GM23338 (cell line): ENCODE measurements around the gene SRD5A2. TPM values are rescaled to one million over a fixed set of nuclear protein-coding genes. Genes with fewer than 3 reads are reported as not detected.
A peak's percentile ranks its signal among the peaks of the same experiment; 100 is the strongest.

Experiments used
- ATAC-seq: fragments of 200-7000 bp; cut with Tn5 transposase; 3 replicates; pipeline ENCODE4 v1.9.1; 2020
- DNase-seq: peaks from one replicate; pipeline ENCODE4 v3.0.0-alpha.2; 2015; ENCODE audit warnings: low spot score
- H2AFZ ChIP-seq: fragments of 200-600 bp; sonication (generic); 2 replicates; pipeline ENCODE4 v1.8.0; 2016; ENCODE audit warnings: antibody characterized with exemption, mild to moderate bottlenecking, moderate library complexity
- H3F3A ChIP-seq: fragments of 200-600 bp; sonication (generic); replicated peaks from 2 replicates; pipeline ENCODE4 v1.8.0; 2017; ENCODE audit warnings: antibody characterized with exemption, mixed run types, low read depth
- H3K27ac ChIP-seq: fragments of 200-600 bp; sonication (generic); 2 replicates; pipeline ENCODE4 v1.6.1; 2016; ENCODE audit warnings: low read depth
- H3K27me3 ChIP-seq: fragments of 200-600 bp; sonication (generic); 2 replicates; pipeline ENCODE4 v1.8.0; 2016; ENCODE audit warnings: mild to moderate bottlenecking, mixed run types, moderate library complexity; ENCODE audit not compliant: insufficient read depth
- H3K36me3 ChIP-seq: fragments of 200-600 bp; sonication (generic); 2 replicates; pipeline ENCODE4 v1.8.0; 2016; ENCODE audit warnings: mild to moderate bottlenecking; ENCODE audit not compliant: insufficient read depth
- H3K4me1 ChIP-seq: fragments of 200-600 bp; sonication (generic); 2 replicates; pipeline ENCODE4 v1.8.0; 2016; ENCODE audit warnings: mild to moderate bottlenecking, moderate library complexity; ENCODE audit not compliant: insufficient read depth
- H3K4me2 ChIP-seq: fragments of 200-600 bp; sonication (generic); 2 replicates; pipeline ENCODE4 v1.7.1; 2017; ENCODE audit warnings: mixed run types
- H3K4me3 ChIP-seq: fragments of 200-600 bp; sonication (generic); 2 replicates; pipeline ENCODE4 v1.6.1; 2016; ENCODE audit warnings: mixed run types
- H3K79me2 ChIP-seq: fragments of 200-600 bp; sonication (generic); replicated peaks from 2 replicates; pipeline ENCODE4 v1.8.0; 2017; ENCODE audit warnings: mild to moderate bottlenecking; ENCODE audit not compliant: insufficient read depth
- H3K9me2 ChIP-seq: fragments of 200-600 bp; sonication (generic); 2 replicates; pipeline ENCODE4 v1.8.0; 2017; ENCODE audit not compliant: insufficient read depth
- H4K20me1 ChIP-seq: fragments of 200-600 bp; sonication (generic); replicated peaks from 2 replicates; pipeline ENCODE4 v1.8.0; 2017; ENCODE audit warnings: mild to moderate bottlenecking; ENCODE audit not compliant: insufficient read depth
- H3K27ac Mint-ChIP-seq: 2 replicates; pipeline ENCODE4 v1.8.0; 2020; ENCODE audit warnings: inconsistent platforms, mild to moderate bottlenecking, moderate library complexity, mixed read lengths
- H3K27me3 Mint-ChIP-seq: 3 replicates; pipeline ENCODE4 v1.8.0; 2022; ENCODE audit warnings: low read depth, mild to moderate bottlenecking, moderate library complexity, mixed read lengths, inconsistent platforms; ENCODE audit not compliant: insufficient read depth, poor library complexity
- H3K36me3 Mint-ChIP-seq: 3 replicates; pipeline ENCODE4 v1.8.0; 2021; ENCODE audit warnings: low read depth, mild to moderate bottlenecking, inconsistent platforms, moderate library complexity, mixed read lengths
- H3K4me1 Mint-ChIP-seq: 3 replicates; pipeline ENCODE4 v1.8.0; 2020; ENCODE audit warnings: mild to moderate bottlenecking, inconsistent platforms, mixed read lengths
- H3K4me3 Mint-ChIP-seq: 3 replicates; pipeline ENCODE4 v1.8.0; 2021; ENCODE audit warnings: moderate library complexity, mild to moderate bottlenecking, inconsistent platforms, mixed read lengths
- H3K9me3 Mint-ChIP-seq: 3 replicates; pipeline ENCODE4 v1.8.0; 2020; ENCODE audit warnings: moderate library complexity, mild to moderate bottlenecking, inconsistent platforms, mixed read lengths
- CREB1 ChIP-seq: fragments of 250-450 bp; sonication (Bioruptor Pico); IDR thresholded peaks from 2 replicates; pipeline ENCODE4 v1.5.0; 2020; ENCODE audit warnings: low read depth, mild to moderate bottlenecking, moderate library complexity
- CTCF ChIP-seq, 2 experiments: fragments of 200-600 bp in 1 of 2; sonication (generic) in 1 of 2; conservative IDR thresholded peaks; 2 replicates each; pipeline versions ENCODE4 v1.5.1 to v1.6.1; 2016 to 2017; ENCODE audit warnings: antibody characterized with exemption in 2 of 2, low read depth in 2 of 2, mild to moderate bottlenecking in 2 of 2, moderate library complexity in 1 of 2
- EZH2 ChIP-seq: fragments of 200-600 bp; sonication (generic); IDR thresholded peaks from one replicate; pipeline ENCODE4 v1.8.0; 2017; ENCODE audit warnings: antibody characterized with exemption, mild to moderate bottlenecking, low read depth; ENCODE audit not compliant: unreplicated experiment
- EZH2phosphoT487 ChIP-seq: fragments of 200-600 bp; sonication (generic); IDR thresholded peaks from one replicate; pipeline ENCODE4 v1.8.1; 2018; ENCODE audit warnings: antibody characterized with exemption; ENCODE audit not compliant: unreplicated experiment
- JUNB ChIP-seq: IDR thresholded peaks from one replicate; pipeline ENCODE4 v1.6.1; 2016; ENCODE audit warnings: antibody characterized with exemption; ENCODE audit not compliant: unreplicated experiment
- NANOG ChIP-seq: IDR thresholded peaks from 2 replicates; pipeline ENCODE4 v1.6.1; 2016; ENCODE audit warnings: antibody characterized with exemption, borderline replicate concordance
- POLR2AphosphoS5 ChIP-seq: IDR thresholded peaks from 2 replicates; pipeline ENCODE4 v1.6.1; 2016; ENCODE audit warnings: antibody characterized with exemption, low read depth
- REST ChIP-seq: IDR thresholded peaks from one replicate; pipeline ENCODE4 v1.6.1; 2018; ENCODE audit warnings: antibody characterized with exemption; ENCODE audit not compliant: unreplicated experiment
- STAT1 ChIP-seq: IDR thresholded peaks from one replicate; pipeline ENCODE4 v1.6.1; 2016; ENCODE audit warnings: antibody characterized with exemption; ENCODE audit not compliant: unreplicated experiment
- ZNF114 ChIP-seq: fragments of 250-450 bp; sonication (Bioruptor Pico); IDR thresholded peaks from 2 replicates; pipeline ENCODE4 v1.5.0; 2020; ENCODE audit warnings: mild to moderate bottlenecking, moderate library complexity
- ZNF331 ChIP-seq: fragments of 250-450 bp; sonication (Bioruptor Pico); IDR thresholded peaks from 2 replicates; pipeline ENCODE4 v1.5.0; 2020; ENCODE audit warnings: low read depth, mild to moderate bottlenecking, moderate library complexity
- ZNF462 ChIP-seq: fragments of 250-450 bp; sonication (Bioruptor Pico); IDR thresholded peaks from 2 replicates; pipeline ENCODE4 v1.5.0; 2020; ENCODE audit warnings: mild to moderate bottlenecking, moderate library complexity
- polyA plus RNA-seq: library from polyadenylated mRNA; unstranded; fragments of >200 nt; fragmentation: Nextera tagmentation; extraction: Ambion mirVana; gene quantifications from 2 replicates; pipeline ENCODE4 v1.2.1, GENCODE V29; 2016
- total RNA-seq: library from RNA; depleted of rRNA; stranded (reverse); fragments of >200 nt; shearing (Covaris generic); gene quantifications from 2 replicates; pipeline ENCODE4 v1.2.3, GENCODE V29; 2014

Gene SRD5A2
- total and polyA plus RNA-seq, 2 experiments from 2014 or later = 0.03 to 0.05 TPM

- no peak for TF ChIP-seq ZNF462 (CRISPR knock-in tag)
Measured at GRCh38 chr2:31522786-31523185, 58.0 kb downstream of the SRD5A2 start (continued).

GRCh38 chr2:31517442-31518203 lies 63.1 kb downstream of the SRD5A2 start:
- H3K4me2 ChIP-seq = no peak overlapping the region
- H4K20me1 ChIP-seq = no peaks in the 10 kb centered on the region
- H3K4me1 Mint-ChIP-seq = no peaks in the 10 kb centered on the region
- no peaks in the 10 kb centered on the region for H3K79me2 ChIP-seq
- peak; percentile 33; the same call in 2 of the 3 replicates for ATAC-seq
- no peaks in the 10 kb centered on the region for H3K27me3 ChIP-seq
- H3K27ac ChIP-seq = no peak overlapping the region
- H3K36me3 ChIP-seq = no peaks in the 10 kb centered on the region
- H3K4me3 Mint-ChIP-seq = no peak overlapping the region
- no peak overlapping the region for H3K27ac Mint-ChIP-seq
- no peak overlapping the region for H3K4me3 ChIP-seq
- no peaks in the 10 kb centered on the region for H3K9me2 ChIP-seq
- peaks cover 2% of the 10 kb centered on the region for H3K27me3 Mint-ChIP-seq
- H2AFZ ChIP-seq = no peak overlapping the region; the same call in 1 of the 2 replicates
- no peaks in the 10 kb centered on the region for H3K36me3 Mint-ChIP-seq
- H3K4me1 ChIP-seq = no peaks in the 10 kb centered on the region
- H3F3A ChIP-seq = no peaks in the 10 kb centered on the region
- H3K9me3 Mint-ChIP-seq = peaks cover 15% of the 10 kb centered on the region
- no peak for DNase-seq
- TF ChIP-seq POLR2AphosphoS5 (no peak), EZH2 (no peak), REST (no peak), CREB1 (no peak), STAT1 (no peak), ZNF114 (no peak), ZNF331 (no peak), CTCF (conservative IDR thresholded peaks at IDR 0.05; ENCODE audit: low read depth in 2 of 2) (no peak), JUNB (no peak), NANOG (no peak), EZH2phosphoT487 (no peak)
